H7 (cell line): ENCODE data around the gene KDM2A. TPM values are rescaled to one million over a fixed set of nuclear protein-coding genes. Genes with fewer than 3 reads are reported as not detected.

Source experiments
- DNase-seq: peaks from one replicate; pipeline ENCODE4 v3.0.0; 2012
- H3K27me3 ChIP-seq: 2 replicates; pipeline ENCODE4 v1.6.0; 2011; ENCODE audit warnings: mild to moderate bottlenecking, low read length; ENCODE audit not compliant: control insufficient read depth, insufficient read depth
- H3K36me3 ChIP-seq: replicated peaks from 2 replicates; pipeline ENCODE4 v1.5.1; 2011; ENCODE audit warnings: low read length; ENCODE audit not compliant: control insufficient read depth, insufficient read depth
- H3K4me3 ChIP-seq: 2 replicates; pipeline ENCODE4 v1.5.1; 2011; ENCODE audit warnings: low read depth, mild to moderate bottlenecking, control low read depth, low read length, moderate library complexity; ENCODE audit not compliant: insufficient read depth
- total RNA-seq: library from RNA; depleted of rRNA; stranded (reverse); fragments of >200 nt; shearing (Covaris generic); gene quantifications from 2 replicates; pipeline ENCODE4 v1.2.3, GENCODE V29; 2014; rRNA removed

KDM2A gene
- total RNA-seq, 1 experiment from 2014 or later, result 29.2 TPM

- Histone ChIP-seq H3K27me3 (peaks cover 3% of the 10 kb centered on the region; the same call in 1 of the 2 replicates), H3K4me3 (peak overlapping the region; percentile 86), H3K36me3 (peaks cover 2% of the 10 kb centered on the region)
- DNase-seq, result peak; percentile 91
Observed at GRCh38 chr11:67301951-67302516, 183.0 kb downstream of the KDM2A start.

- peak; percentile 89 for DNase-seq
- peaks cover 2% of the 10 kb centered on the region for H3K36me3 ChIP-seq
Observed at GRCh38 chr11:67302571-67303131, 183.6 kb downstream of the KDM2A start.

GRCh38 chr11:67303132-67303834, 184.2 kb downstream of the KDM2A start, which contains the start of gene SSH3:
SSH3 (plus strand) TSS chr11:67303530; CDS start chr11:67303626, 96 bp downstream.
- peaks cover 3% of the 10 kb centered on the region; the same call in 1 of the 2 replicates for H3K27me3 ChIP-seq
- DNase-seq, result peak; percentile 97
- H3K36me3 ChIP-seq, result peaks cover 2% of the 10 kb centered on the region
- H3K4me3 ChIP-seq, result peak within 1 kb of the TSS; percentile 86

More at GRCh38 chr11:67302571-67303131, 183.6 kb downstream of the KDM2A start:
- Histone ChIP-seq H3K4me3 (peak overlapping the region; percentile 86), H3K27me3 (peaks cover 3% of the 10 kb centered on the region; the same call in 1 of the 2 replicates)

GRCh38 chr11:67303835-67304411, 184.9 kb downstream of the KDM2A start:
- peak; percentile 84 for DNase-seq
- H3K27me3 ChIP-seq, result peaks cover 3% of the 10 kb centered on the region; the same call in 1 of the 2 replicates
- H3K4me3 ChIP-seq, result peak overlapping the region; percentile 86
- H3K36me3 ChIP-seq, result peaks cover 2% of the 10 kb centered on the region

- DNase-seq, result peak; percentile 46
- H3K27me3 ChIP-seq, result peaks cover 3% of the 10 kb centered on the region; the same call in 1 of the 2 replicates
- peak overlapping the region; percentile 86 for H3K4me3 ChIP-seq
Observed at GRCh38 chr11:67304511-67305113, 185.5 kb downstream of the KDM2A start.

GRCh38 chr11:67306769-67307544, 187.9 kb downstream of the KDM2A start:
- Histone ChIP-seq H3K27me3 (peaks cover 3% of the 10 kb centered on the region; the same call in 1 of the 2 replicates), H3K4me3 (no peak overlapping the region), H3K36me3 (peaks cover 1% of the 10 kb centered on the region)
- no peak for DNase-seq

More at GRCh38 chr11:67304511-67305113, 185.5 kb downstream of the KDM2A start:
- H3K36me3 ChIP-seq, result peaks cover 1% of the 10 kb centered on the region

GRCh38 chr11:67307545-67308001, 188.5 kb downstream of the KDM2A start:
- no peak overlapping the region for H3K4me3 ChIP-seq
- H3K27me3 ChIP-seq, result peaks cover 3% of the 10 kb centered on the region; the same call in 1 of the 2 replicates
- H3K36me3 ChIP-seq, result peaks cover 1% of the 10 kb centered on the region
- DNase-seq, result no peak

Other genes with a start within 250 kb of the KDM2A start
- 18.4 and 26.6 TPM in 2 replicates for gene PC, start 160.9 kb upstream of the KDM2A start, total RNA-seq
- 0.21 and 0.26 TPM in 2 replicates for gene C11orf86, start 144.0 kb upstream of the KDM2A start, total RNA-seq
- 2.3 and 2.8 TPM in 2 replicates for gene SYT12, start 96.1 kb upstream of the KDM2A start, total RNA-seq
- gene RHOD, start 62.4 kb upstream of the KDM2A start, total RNA-seq, result 8.7 and 15.7 TPM in 2 replicates
- gene GRK2, start 147.2 kb downstream of the KDM2A start, total RNA-seq, result 73.8 and 82.1 TPM in 2 replicates
- 29.1 and 32.2 TPM in 2 replicates for gene ANKRD13D, start 170.0 kb downstream of the KDM2A start, total RNA-seq
- 23.6 and 30.2 TPM in 2 replicates for gene SSH3, start 184.3 kb downstream of the KDM2A start, total RNA-seq
- 49.8 and 53.9 TPM in 2 replicates for gene POLD4, start 234.3 kb downstream of the KDM2A start, total RNA-seq